Measurements from ENCODE around the gene SLC27A1. TPM values are rescaled to one million over a fixed set of nuclear protein-coding genes. Genes with fewer than 3 reads are reported as not detected.
"Not testable (repeated sequence)": the region's sequence is repeated elsewhere in the genome, so short reads cannot be mapped to it uniquely, and the experiment has no call there.

SLC27A1 gene
- total RNA-seq, 4 donors from 2014 or later, result 25.3 to 40.7 (median 28.1) TPM

GRCh38 chr19:17548145-17548544 lies 77.8 kb downstream of the SLC27A1 start:
- Histone ChIP-seq H3K4me3 (replicated peaks in 1 of 3) (no peak overlapping the region), H3K27ac (no peak overlapping the region), H3K9me3 (no peaks in the 10 kb centered on the region), H3K4me1 (no peaks in the 10 kb centered on the region), H3K27me3 (no peaks in the 10 kb centered on the region), H3K36me3 (no peaks in the 10 kb centered on the region)
- WGBS, 2 donors, result 85% methylated on average over 6 of the region's 6 CpGs
- intact Hi-C loops (cut with DNase I), result no loop called here
- DNase-seq, result no peak
- no peak for TF ChIP-seq POLR2A (IDR thresholded peaks at IDR 0.05)
- no peak for TF ChIP-seq CTCF (IDR thresholded peaks at IDR 0.05)

- no peak for DNase-seq
- intact Hi-C loops (cut with DNase I), result no loop called here
- H3K4me1 ChIP-seq, result peaks cover 0 to 6% of the 10 kb centered on the region in 2 donors
- H3K27me3 ChIP-seq, result no peaks in the 10 kb centered on the region
- no peaks in the 10 kb centered on the region for H3K9me3 ChIP-seq
- TF ChIP-seq CTCF (IDR thresholded peaks at IDR 0.05) (no peak), POLR2A (IDR thresholded peaks at IDR 0.05) (no peak)
- H3K4me3 ChIP-seq (replicated peaks in 1 of 3), result no peak overlapping the region
- H3K36me3 ChIP-seq, result no peaks in the 10 kb centered on the region
- H3K27ac ChIP-seq, result no peak overlapping the region
- WGBS, 2 donors, result 68 to 97% methylated on average over 3 to 5 of the region's 5 CpGs
Measured at GRCh38 chr19:17549085-17549740, 78.9 kb downstream of the SLC27A1 start.

- TF ChIP-seq POLR2A (IDR thresholded peaks at IDR 0.05) (no peak), CTCF (IDR thresholded peaks at IDR 0.05) (no peak)
- H3K36me3 ChIP-seq, result no peaks in the 10 kb centered on the region
- H3K9me3 ChIP-seq, result no peaks in the 10 kb centered on the region
- H3K4me1 ChIP-seq, result peaks cover 4 to 9% of the 10 kb centered on the region in 2 donors
- DNase-seq, result no peak
- H3K4me3 ChIP-seq (replicated peaks in 1 of 3), result no peak overlapping the region
- intact Hi-C loops (cut with DNase I), result no loop called here
- WGBS, 2 donors, result 96 to 99% methylated on average over 4 of the region's 4 CpGs
- no peak overlapping the region for H3K27ac ChIP-seq
- no peaks in the 10 kb centered on the region for H3K27me3 ChIP-seq
Measured at GRCh38 chr19:17550076-17550667, 79.8 kb downstream of the SLC27A1 start.

- H3K4me3 ChIP-seq (replicated peaks in 1 of 3); H3K27me3 ChIP-seq; H3K27ac ChIP-seq; H3K36me3 ChIP-seq; H3K9me3 ChIP-seq; intact Hi-C loops (cut with DNase I); DNase-seq: not testable (repeated sequence)
- H3K4me1 ChIP-seq, result peaks cover 12 to 15% of the 10 kb centered on the region in 2 donors
- 95 to 97% methylated on average over 4 of the region's 4 CpGs for WGBS, 2 donors
Measured at GRCh38 chr19:17552735-17553134, 82.4 kb downstream of the SLC27A1 start.

GRCh38 chr19:17553256-17553655 lies 82.9 kb downstream of the SLC27A1 start:
- TF ChIP-seq POLR2A (IDR thresholded peaks at IDR 0.05) (no peak), CTCF (IDR thresholded peaks at IDR 0.05) (no peak)

More at GRCh38 chr19:17553256-17553655, 82.9 kb downstream of the SLC27A1 start:
- no peaks in the 10 kb centered on the region for H3K27me3 ChIP-seq
- peak overlapping the region in 1 of 3 donors; percentile 20 for H3K27ac ChIP-seq
- H3K4me1 ChIP-seq, result peaks cover 12 to 15% of the 10 kb centered on the region in 2 donors
- DNase-seq, result peak; percentile 14 to 30
- no peaks in the 10 kb centered on the region for H3K9me3 ChIP-seq
- 41 to 42% methylated on average over 7 of the region's 7 CpGs for WGBS, 2 donors
- no peaks in the 10 kb centered on the region for H3K36me3 ChIP-seq
- H3K4me3 ChIP-seq (replicated peaks in 1 of 3), result no peak overlapping the region
- intact Hi-C loops (cut with DNase I), result no loop called here
